ENCODE measurements around the gene PLAAT2.
"Not testable (repeated sequence)": the region's sequence is repeated elsewhere in the genome, so short reads cannot be mapped to it uniquely, and the experiment has no call there.

Gene PLAAT2

DNA sequence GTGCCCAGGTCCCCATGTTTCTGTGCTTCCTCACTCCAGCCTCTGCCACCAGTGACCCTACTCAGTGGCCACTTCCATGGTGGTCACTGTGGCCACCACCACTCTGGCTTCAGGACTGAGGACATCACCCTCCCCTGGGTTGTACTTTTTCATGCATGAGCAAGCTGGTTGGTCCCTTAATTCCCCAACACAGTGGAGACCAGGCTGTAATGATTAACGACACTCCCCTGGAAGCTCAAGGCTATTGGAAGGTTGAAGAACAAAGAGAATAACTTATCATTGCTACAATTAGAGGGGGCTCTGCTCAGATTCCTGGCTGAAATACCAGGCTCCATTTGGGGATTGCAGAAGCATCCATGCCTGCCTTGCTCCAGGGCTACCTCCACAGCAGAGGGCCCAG lies 16.1 kb downstream of the PLAAT2 start:
- DNase-seq: no peak

DNA sequence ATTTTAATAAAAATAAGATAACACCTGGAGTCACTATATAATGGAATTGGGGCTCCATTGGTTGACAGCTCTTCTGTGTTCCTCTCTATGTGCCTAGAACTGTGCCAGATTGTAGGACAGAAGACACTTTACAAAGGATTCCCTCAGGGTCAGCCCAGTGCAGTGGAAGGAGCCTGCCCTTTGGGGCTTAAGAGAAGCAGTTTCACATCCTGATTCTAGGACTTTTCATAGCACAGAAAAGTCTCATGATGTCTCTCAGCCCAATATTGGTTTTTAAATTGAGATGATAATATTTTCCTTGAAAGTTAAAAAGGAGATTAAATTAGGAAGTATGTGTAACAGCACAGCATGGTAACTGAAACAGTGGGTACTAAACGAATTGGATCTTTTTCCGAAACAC lies 19.5 kb downstream of the PLAAT2 start:
- DNase-seq: no peak

DNA sequence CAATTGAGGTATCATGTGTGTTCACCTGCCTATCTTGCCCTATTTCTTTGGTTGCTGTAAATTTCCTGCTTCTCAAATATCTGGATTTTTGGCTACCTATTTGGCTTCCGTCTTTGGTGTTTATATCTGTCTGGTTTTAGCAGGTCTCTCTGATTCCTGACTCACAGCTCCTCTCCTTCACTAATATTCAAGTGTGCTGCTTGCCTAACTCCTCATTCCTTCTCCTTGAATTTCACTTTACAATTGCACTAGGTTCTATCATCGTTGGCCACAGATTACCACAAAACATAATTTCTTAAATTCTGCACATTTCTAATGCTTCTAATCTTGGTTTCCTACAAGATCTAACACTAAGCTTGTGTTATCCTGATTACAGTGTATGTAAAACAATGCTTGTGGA lies 20.7 kb downstream of the PLAAT2 start:
- DNase-seq: not testable (repeated sequence)

DNA sequence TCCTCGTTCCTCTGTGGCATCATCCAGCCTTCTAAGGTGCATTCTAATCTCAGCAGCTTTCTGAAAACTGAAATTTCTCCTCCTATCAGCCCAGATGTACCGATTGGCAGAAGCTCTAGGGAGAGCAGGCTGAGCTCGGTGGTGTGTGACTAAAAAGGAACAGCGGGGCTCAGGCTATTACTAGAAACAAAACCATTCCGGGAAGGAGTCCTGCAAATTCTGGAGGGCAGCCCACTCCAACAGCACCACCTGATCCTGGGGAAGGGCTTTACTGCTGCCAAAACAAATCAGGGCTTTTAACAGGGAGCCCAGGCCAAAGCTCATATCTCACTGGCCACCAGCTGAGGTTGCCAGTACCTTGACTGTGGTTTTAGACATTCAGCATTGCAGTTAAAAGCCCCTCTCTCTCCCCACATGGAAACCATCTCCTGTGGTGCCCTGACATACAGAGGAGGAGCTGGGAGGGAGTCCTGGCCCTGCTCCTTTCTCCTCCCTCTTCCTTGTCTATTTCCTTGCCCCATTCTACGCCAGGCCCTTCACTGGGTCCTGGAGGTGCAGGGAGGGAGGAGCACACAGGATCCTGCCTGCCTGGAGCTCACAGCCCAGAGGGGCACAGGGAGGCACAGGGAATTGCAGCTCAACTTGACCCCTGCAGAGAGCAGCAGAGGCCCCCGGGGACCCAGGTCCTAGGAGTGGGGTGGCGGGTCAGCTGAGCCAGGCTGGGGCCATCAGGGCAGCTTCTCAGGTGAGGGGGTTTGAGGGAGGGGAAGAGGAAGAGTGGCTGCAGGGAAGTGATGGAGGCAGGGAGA lies 25.7 kb downstream of the PLAAT2 start:
- no peak for DNase-seq

DNA sequence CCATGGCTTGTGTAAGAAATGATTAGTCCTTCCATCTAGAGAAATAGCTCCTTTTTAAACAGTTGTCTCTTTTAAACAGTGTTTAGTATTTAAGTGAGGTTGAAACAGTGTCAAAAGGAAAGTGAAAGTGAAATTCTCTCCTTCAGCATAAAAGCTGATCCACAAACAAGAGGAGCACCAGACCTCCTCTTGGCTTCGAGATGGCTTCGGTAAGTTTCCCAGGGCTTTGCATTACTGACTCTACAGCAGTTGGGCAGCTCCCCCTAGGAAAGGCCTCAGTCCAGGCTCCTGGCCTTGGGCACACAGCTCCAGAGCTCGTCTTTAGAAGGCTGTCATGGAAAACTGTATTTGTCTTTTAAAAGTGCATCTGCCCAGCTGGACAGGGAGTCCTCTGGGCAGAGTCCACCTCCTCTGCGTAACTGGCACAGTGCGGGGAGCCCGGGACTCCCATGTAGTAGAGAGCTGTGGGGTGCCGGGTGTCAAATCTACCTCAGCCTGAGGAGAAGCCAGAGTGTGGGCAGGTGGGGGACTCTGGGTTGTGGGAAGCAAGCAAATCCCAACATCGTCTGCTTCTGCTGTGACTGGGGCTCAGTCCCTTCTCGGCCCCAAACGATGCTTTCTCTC lies 26.4 kb downstream of the PLAAT2 start, which contains the start of gene PLAAT4:
Gene PLAAT4, plus strand, starts transcription at position 140 of the 624 bp plus-strand sequence. Its CDS starts 61 bp downstream, at position 201.
- DNase-seq: no peak

DNA sequence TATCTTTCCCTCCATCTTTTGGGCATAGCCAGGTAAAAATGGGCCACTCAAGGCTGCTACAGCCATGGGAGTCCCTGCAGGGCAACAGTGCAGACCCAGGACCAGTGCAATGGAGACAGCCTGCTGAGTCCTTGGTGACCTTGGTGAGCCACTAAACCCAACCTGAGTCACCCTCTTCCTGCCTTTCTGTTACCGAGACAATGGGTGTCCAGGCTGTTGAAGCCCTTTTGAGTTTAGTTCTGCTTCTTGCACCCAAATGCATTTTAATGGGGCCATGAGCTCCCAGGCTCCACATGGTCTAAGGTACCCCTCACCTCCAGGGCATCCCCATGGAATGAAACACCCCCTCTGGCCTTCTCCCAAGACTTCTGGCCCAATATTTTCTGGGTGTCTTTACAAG lies 27.4 kb downstream of the PLAAT2 start:
- no peak for DNase-seq

DNA sequence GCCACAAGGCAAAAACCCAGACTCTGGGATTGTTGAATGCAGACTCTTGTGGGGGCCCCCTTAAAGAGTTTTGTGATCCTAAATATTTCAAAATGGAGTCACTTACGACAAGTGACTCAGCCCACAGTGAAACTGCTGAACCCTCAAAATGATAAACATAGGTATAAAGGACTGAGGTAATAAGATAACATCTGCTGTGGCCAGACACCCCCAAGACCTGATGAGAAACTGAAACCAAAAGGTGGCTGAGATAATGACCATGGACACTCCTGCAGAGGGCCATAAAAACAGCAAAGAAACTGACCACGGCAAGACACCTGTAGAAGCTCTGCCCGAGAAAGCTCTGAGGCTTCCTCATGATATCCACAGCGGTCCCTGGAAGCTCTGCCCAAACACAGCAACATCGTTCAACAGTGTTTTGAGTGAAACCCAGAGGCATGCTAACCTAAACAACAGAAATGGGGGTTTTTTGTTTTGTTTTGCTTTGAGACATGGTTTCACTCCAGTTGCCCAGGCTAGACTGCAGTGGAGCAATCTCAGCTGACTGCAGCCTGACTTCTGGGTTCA lies 28.2 kb downstream of the PLAAT2 start:
- DNase-seq: no peak

DNA sequence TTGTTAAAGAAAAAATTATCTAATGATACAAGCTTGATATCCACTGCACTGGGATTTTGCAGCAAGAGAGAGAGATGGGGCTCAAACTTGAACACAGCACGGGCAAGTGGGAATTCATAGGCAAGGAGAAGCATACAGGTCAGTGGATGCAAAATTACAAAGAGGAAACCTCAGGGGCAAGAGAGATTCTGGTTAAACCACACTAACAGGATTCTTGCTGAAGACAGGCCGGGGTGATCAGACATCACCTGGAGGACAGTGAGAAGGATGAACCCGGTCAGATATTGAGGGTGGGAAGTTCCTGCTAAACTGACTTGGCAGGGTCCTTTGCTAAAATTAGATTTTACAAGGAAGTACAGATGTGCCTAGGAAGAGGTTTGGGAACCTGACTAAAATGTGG lies 29.1 kb downstream of the PLAAT2 start:
- no peak for DNase-seq

DNA sequence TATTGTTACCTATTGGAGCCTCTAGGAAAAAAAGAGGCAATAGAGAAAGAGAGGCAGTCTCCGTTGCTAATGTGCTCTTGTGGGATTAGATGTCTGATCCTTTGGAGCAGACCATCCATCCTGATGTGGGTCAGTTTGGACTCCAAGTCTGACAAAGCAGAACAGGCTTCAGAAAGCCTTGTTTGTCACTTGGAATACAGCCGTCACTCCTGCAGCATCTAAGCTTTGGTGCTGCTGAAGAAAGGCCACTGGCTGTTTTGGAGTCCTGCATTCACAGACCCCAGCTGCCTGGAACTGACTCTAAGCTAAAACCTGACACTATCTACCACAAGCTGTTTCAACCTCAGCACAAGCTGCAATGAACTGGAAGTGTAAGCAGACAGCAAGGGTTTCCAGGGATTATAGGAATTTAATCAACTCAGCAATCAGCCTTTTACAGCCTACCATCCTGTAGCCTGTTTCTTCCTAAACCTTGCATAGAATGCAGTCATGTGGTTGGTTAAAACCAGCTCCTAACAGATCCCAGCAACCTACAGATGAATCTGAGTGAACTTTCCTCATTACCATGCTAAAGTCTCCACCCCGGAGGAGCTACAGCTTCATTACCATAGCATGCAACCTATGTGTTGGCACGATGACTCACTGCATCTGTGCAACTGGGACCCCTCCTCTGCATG lies 30.2 kb downstream of the PLAAT2 start:
- no peak for DNase-seq

DNA sequence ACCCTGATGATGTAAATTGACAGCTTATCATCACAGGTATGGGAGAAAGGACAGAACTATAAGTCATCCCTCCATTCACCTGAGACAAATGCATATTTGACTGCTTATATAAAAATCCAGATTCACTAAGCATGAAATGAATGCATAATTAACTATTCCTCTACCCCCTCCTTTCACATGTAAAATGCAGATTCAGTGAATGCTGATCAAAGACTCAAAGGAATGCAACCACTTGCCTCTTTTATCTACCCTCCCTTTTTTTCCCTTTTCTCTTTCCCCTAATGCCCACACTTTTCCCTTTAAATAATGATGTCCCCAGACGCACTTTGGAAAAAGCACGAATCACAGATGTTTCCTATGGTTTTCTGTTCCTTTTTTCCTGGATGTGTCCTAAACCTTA lies 31.1 kb downstream of the PLAAT2 start:
- DNase-seq: no peak

DNA sequence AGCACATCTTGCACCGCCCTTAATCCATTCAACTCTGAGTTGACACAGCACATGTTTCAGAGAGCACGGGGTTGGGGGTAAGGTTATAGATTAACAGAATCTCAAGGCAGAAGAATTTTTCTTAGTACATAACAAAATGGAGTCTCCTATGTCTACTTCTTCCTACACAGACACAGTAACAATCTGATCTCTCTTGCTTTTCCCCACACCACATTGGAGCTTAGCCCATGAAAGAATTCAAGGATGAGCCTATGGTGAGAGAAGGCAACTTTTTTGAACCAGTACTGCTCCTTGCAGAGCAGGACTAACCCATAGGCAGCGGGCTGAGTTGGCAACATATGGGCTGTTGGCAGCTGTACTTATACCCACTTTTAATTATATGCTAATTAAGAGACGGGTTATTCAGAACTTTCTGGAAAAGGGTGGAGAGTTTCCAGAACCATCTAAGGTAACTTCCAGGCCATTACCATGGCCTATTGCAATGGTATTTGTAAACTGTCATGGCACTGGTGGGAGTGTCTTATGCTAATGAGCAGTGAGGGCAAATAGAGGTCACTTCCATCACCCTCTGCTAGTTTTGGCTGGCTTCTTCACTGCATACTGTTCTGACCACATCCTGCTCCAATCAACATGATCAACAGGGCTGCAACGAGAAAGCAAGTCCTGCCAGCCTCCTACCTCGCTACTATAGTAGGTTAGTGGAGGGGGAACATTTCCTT lies 31.9 kb downstream of the PLAAT2 start:
- DNase-seq: not testable (repeated sequence)

DNA sequence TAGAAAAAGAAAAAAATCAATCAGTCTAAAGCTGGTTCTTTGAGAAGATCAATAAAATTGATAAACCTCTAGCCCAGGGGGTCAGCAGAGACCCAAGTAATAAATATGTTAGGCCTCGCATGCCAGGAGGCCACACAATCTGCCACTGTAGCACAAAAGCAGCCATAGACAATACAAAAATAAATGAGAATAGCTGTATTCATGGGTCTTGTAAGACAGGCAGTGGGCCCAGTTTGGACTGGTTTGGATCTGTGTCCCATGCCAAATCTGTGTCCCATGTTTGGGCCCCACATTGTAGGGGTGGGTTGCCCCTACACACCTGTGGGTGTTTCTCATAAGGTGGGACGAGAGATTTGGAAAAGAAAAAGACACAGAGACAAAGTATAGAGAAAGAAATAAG lies 33.2 kb downstream of the PLAAT2 start:
- no peak for DNase-seq

DNA sequence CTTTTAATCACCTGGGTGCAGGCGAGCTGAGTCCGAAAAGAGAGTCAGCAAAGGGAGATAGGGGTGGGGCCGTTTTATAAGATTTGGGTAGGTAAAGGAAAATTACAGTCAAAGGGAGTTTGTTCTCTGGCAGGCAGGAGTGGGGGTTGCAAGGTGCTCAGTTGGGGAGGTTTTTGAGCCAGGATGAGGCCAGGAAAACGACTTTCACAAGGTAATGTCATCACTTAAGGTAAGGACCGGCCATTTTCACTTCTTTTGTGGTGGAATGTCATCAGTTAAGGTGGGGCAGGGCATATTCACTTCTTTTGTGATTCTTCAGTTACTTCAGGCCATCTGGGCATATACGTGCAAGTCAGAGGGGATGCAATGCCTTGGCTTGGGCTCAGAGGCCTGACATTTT lies 33.8 kb downstream of the PLAAT2 start:
- not testable (repeated sequence) for DNase-seq

DNA sequence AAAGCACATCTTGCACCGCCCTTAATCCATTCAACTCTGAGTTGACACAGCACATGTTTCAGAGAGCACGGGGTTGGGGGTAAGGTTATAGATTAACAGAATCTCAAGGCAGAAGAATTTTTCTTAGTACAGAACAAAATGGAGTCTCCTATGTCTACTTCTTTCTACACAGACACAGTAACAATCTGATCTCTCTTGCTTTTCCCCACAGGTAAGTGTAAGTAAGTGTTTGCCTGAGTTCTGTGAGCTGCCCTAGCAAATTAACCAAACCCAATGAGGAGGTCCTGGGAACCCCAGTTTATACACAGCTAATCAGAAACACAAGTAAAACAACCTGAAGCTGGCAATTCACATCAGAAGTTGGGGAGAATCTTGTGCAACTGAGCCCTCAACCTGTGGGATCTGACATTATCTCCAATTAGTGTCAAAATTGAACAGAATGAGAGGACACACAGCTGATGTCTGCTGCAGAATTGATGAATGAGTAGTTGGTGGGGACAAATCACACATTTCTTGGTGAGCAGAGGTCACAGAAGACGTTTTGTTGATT lies 34.4 kb downstream of the PLAAT2 start:
- not testable (repeated sequence) for DNase-seq

DNA sequence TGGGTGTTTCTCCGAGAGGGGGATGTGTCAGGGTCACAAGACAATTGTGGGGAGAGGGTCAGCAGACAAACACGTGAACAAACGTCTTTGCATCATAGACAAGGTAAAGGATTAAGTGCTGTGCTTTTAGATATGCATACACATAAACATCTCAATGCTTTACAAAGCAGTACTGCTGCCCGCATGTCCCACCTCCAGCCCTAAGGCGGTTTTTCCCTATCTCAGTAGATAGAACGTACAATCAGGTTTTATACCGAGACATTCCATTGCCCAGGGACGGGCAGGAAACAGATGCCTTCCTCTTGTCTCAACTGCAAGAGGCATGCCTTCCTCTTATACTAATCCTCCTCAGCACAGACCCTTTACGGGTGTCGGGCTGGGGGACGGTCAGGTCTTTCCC lies 35.0 kb downstream of the PLAAT2 start:
- DNase-seq: not testable (repeated sequence)

DNA sequence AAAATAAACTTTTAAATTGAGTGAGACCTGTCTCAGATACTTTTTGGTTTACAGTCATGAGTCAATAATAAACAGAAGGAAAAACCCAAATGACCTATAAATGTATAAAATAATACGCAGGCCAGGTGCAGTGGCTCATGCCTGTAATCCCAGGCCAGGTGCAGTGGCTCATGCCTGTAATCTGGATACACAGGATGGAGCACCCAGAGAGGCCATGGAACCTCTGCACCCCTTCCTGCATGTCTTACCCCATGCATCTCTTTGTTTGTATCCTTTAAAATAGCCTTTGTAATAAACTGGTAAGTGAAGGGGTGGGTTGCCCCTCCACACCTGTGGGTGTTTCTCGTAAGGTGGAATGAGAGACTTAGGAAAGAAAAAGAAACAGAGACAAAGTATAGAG lies 35.5 kb downstream of the PLAAT2 start:
- DNase-seq: no peak

DNA sequence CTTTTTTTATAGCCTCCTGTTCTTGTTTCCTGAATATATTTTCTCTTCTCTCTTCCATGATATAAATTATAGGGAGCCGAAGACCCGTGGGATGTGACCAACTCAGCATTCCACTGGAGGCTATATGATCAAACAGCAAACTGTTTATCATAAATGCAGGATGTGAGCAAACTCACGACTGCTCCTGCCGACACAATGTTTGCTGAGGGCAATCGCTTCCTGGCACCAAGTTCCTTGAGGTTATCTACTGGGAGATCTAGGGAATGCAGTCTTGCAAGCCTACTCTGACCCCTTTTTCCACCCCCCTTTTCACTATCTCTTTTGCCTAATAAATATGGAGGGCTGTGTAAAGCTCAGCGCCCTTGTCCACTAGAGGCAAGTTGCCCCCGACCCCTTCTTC lies 40.0 kb downstream of the PLAAT2 start:
- no peak for DNase-seq

DNA sequence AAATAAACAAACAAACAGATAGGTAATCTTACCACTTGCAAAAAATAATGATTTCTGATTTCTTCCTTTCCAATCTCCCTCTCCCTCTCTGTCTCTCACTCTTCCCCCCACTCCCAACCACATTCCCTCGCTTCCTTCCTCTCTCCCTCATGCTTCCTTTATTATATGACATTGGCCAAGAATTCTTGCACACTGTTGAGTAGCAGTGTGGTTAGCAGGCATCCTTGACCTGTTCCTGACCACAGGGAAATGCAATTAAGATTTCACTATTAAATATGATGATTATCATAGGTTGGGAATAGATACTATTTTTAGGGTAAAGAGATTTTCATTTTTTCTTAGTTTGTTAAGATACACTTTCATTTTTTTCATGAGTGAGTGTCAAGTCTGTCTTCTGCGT lies 41.3 kb downstream of the PLAAT2 start:
- no peak for DNase-seq

DNA sequence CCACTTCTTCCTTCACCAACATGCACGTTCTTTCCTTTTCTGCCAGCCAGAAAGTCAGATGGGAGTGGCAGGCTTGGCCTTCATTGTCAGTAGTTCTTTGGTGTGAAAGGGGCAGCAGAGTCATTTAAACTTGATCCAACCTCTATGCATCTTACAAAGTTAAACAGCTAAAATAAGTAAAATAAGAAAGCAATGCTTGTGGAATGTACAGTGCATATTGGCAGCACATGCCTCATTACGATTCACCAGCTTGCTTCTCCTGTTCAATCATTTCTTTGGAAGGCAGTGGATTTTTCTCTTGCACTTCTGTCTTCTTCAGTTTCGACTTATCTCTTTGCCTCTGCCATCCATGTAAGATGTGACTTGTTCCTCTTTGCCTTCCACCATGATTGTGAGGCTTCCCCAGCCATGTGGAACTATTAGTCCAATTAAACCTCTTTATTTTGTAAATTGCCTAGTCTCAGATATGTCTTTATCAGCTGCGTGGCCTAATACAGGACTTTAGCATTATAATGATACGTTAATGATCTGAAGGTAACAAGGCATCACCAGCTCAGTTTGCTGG lies 42.5 kb downstream of the PLAAT2 start:
- DNase-seq: no peak

DNA sequence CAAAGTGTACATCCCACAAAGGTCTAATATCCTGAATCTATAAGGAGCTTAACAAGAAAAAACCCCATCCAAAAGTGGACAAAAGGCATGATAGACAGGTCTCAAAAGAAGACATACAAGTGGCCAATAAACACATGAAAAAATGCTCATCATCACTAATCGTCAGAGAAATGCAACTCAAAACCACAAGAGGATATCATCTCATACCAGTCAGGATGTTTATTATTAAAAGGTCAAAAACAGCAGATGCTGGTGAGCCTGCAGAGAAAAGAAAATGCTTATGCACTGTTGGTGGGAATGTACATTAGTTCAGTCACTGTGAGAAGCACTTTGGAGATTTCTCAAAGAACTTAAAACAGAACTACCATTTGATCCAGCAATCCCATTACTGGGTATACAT lies 44.6 kb downstream of the PLAAT2 start:
- no peak for DNase-seq

DNA sequence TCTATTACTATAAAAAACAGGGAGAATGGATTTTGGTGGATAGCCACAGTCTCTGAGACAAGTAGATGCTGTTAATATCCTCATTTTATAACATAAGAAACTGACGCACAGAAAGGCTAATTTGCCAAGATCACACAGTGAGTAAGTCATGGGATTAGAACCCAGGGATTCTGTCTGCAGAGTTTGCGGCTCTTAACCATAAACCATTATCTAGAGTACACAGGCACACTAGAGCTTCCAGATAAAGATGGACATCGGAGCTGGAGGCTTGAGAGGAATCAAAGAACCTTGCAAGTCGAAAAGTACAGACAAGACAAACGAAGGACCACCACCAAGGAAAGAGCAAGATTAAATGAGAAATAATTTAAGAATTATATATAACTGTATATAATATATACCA lies 46.0 kb downstream of the PLAAT2 start:
- no peak for DNase-seq

DNA sequence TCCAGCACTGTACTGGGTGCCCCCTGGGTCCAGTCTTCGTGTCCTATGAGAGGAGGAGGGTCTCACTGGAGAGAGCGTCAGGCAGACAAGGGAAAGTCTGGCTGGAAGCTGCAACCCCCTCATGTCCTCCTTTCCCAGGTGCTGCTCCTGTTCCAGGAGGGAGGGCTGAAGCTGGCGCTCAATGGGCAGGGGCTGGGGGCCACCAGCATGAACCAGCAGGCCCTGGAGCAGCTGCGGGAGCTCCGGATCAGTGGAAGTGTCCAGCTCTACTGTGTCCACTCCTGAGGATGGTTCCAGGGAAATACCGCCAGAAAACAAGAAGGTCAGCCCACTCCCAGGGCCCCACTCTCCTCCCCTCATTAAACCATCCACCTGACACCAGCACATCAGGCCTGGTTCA lies 47.1 kb downstream of the PLAAT2 start:
- no peak for DNase-seq

Measured in NCI-H345 (cell line).